ENCODE measurements around the gene RNASEH2C. TPM values are rescaled to one million over a fixed set of nuclear protein-coding genes. Genes with fewer than 3 reads are reported as not detected.
"Not testable (repeated sequence)": the region's sequence is repeated elsewhere in the genome, so short reads cannot be mapped to it uniquely, and the experiment has no call there.

The RNASEH2C gene
- 30.6 and 96.1 TPM in 2 replicates for total RNA-seq

- peak; percentile 90 for DNase-seq
Observed at GRCh38 chr11:65720211-65720934, at the start of gene RNASEH2C. Gene RNASEH2C, minus strand, starts transcription at chr11:65720798. Its CDS starts 40 bp downstream, at chr11:65720758.

GRCh38 chr11:65767806-65768205, 47.2 kb upstream of the RNASEH2C start:
- not testable (repeated sequence) for DNase-seq

GRCh38 chr11:65767406-65767805, 46.8 kb upstream of the RNASEH2C start:
- DNase-seq = no peak

- no peak for DNase-seq
Observed at GRCh38 chr11:65766535-65766934, 45.9 kb upstream of the RNASEH2C start.

- DNase-seq = no peak
Observed at GRCh38 chr11:65764434-65764833, 43.8 kb upstream of the RNASEH2C start.

GRCh38 chr11:65762816-65763215, 42.2 kb upstream of the RNASEH2C start:
- not testable (repeated sequence) for DNase-seq

- DNase-seq = not testable (repeated sequence)
Observed at GRCh38 chr11:65762169-65762568, 41.6 kb upstream of the RNASEH2C start.

- DNase-seq = no peak
Observed at GRCh38 chr11:65745049-65745448, 24.5 kb upstream of the RNASEH2C start.

GRCh38 chr11:65744699-65745042, 24.1 kb upstream of the RNASEH2C start:
- DNase-seq = no peak

GRCh38 chr11:65744026-65744698, 23.6 kb upstream of the RNASEH2C start:
- peak; percentile 66 for DNase-seq

- no peak for DNase-seq
Observed at GRCh38 chr11:65743681-65744025, 23.1 kb upstream of the RNASEH2C start.

GRCh38 chr11:65742353-65742752, 21.8 kb upstream of the RNASEH2C start:
- peak; percentile 51 for DNase-seq

GRCh38 chr11:65741185-65741584, 20.6 kb upstream of the RNASEH2C start:
- no peak for DNase-seq

- DNase-seq = no peak
Observed at GRCh38 chr11:65739022-65739421, 18.4 kb upstream of the RNASEH2C start.

GRCh38 chr11:65736810-65737209, 16.2 kb upstream of the RNASEH2C start:
- no peak for DNase-seq

GRCh38 chr11:65735111-65735510, 14.5 kb upstream of the RNASEH2C start:
- not testable (repeated sequence) for DNase-seq

GRCh38 chr11:65730461-65730860, 9.9 kb upstream of the RNASEH2C start:
- no peak for DNase-seq

GRCh38 chr11:65727865-65728264, 7.3 kb upstream of the RNASEH2C start:
- no peak for DNase-seq

GRCh38 chr11:65726660-65727059, 6.1 kb upstream of the RNASEH2C start:
- no peak for DNase-seq

GRCh38 chr11:65722261-65722660, 1.7 kb upstream of the RNASEH2C start:
- DNase-seq = no peak

GRCh38 chr11:65719871-65720210, 757 bp downstream of the RNASEH2C start:
- DNase-seq = peak; percentile 55

GRCh38 chr11:65718964-65719492, 1.6 kb downstream of the RNASEH2C start:
- DNase-seq = no peak

- DNase-seq = no peak
Observed at GRCh38 chr11:65718531-65718930, 2.1 kb downstream of the RNASEH2C start.

- DNase-seq = no peak
Observed at GRCh38 chr11:65717906-65718305, 2.7 kb downstream of the RNASEH2C start.

All from dermis blood vessel endothelial cell (primary cell).